Transverse colon (tissue), 4 donors: ENCODE data around the gene MSMO1. TPM values are rescaled to one million over a fixed set of nuclear protein-coding genes. Genes with fewer than 3 reads are reported as not detected.

Experiments used
- DNase-seq: peaks from one replicate; pipeline ENCODE4 v3.0.0-alpha.2; 2019
- H3K27ac ChIP-seq, 4 donors: fragments of 200-600 bp; sonication (generic); 2 replicates each; pipeline ENCODE4 v1.5.1; 2016 to 2018; ENCODE audit warnings: inconsistent platforms in 4 of 4
- H3K27me3 ChIP-seq: fragments of 200-600 bp; sonication (generic); 2 replicates; pipeline ENCODE4 v1.5.1; 2017; ENCODE audit warnings: inconsistent platforms
- H3K36me3 ChIP-seq, 4 donors: fragments of 200-600 bp; sonication (generic); 2 replicates each; pipeline ENCODE4 v1.5.1; 2017 to 2019; ENCODE audit warnings: inconsistent platforms in 4 of 4
- H3K4me1 ChIP-seq, 4 donors: fragments of 200-600 bp; sonication (generic); 2 replicates each; pipeline ENCODE4 v1.5.1; 2017 to 2020; ENCODE audit warnings: inconsistent platforms in 4 of 4
- H3K4me3 ChIP-seq, 4 donors: fragments of 200-600 bp; sonication (generic); 1 replicate in 1 of 4; 2 replicates in 3 of 4; pipeline versions ENCODE4 v1.5.1 to v1.6.1; 2017 to 2019; ENCODE audit warnings: inconsistent platforms in 4 of 4
- H3K9me3 ChIP-seq, 2 donors: fragments of 200-600 bp; sonication (generic); 2 replicates each; pipeline ENCODE4 v1.5.1; 2017 to 2019; ENCODE audit warnings: inconsistent platforms in 2 of 2
- EP300 ChIP-seq: sonication (generic); formaldehyde crosslinking; IDR thresholded peaks from one replicate; pipeline ENCODE4 v1.6.1; 2017; ENCODE audit warnings: antibody characterized with exemption, low read depth
- POLR2A ChIP-seq: fragments of 450-650 bp; IDR thresholded peaks from one replicate; pipeline ENCODE4 v1.6.1; 2016; ENCODE audit warnings: antibody characterized with exemption, mild to moderate bottlenecking, moderate library complexity
- POLR2AphosphoS5 ChIP-seq, 3 donors: sonication (generic); formaldehyde crosslinking; IDR thresholded peaks; one replicate each; pipeline ENCODE4 v1.6.1; 2016; ENCODE audit warnings: antibody characterized with exemption in 3 of 3
- WGBS, 2 donors: methylation state at CpG; one replicate each; pipeline ENCODE4 v1.1.5; 2018; ENCODE audit warnings: low coverage in 1 of 2; 5-methylcytosine and 5-hydroxymethylcytosine counted together
- in situ Hi-C, 4 donors: fragments of 200-750 bp; cut with MboI; loops; one replicate each; pipeline versions ENCODE4 v1.15.0 to v1.15.1; 2017; ENCODE audit warnings: low sequenced_read_pairs in 3 of 4, low pct_ligation_motif_present in 1 of 4, low pct_unique_long_range_greater_than_20kb in 1 of 4
- intact Hi-C: fragments of 100-400 bp; cut with DNase I; formaldehyde crosslinking; loops from one replicate; pipeline ENCODE4 v1.15.1; 2023; ENCODE audit warnings: low total_unique reads
- small RNA-seq, 4 donors: library from RNA; depleted of rRNA; stranded (forward); fragments of <200 nt; gene quantifications; one replicate each; pipeline ENCODE3, GENCODE V24; 2016
- total RNA-seq, 4 donors: library from RNA; depleted of rRNA; stranded (reverse); fragments of >200 nt; gene quantifications; one replicate each; pipeline ENCODE4 v1.1.0, GENCODE V29; 2016
- TF ChIP-seq, protein P1 (sequence below), 5 experiments: fragments of 200-600 bp in 3 of 5; fragments of 450-650 bp in 2 of 5; sonication (generic) in 3 of 5; IDR thresholded peaks; 1 replicate in 2 of 5; 2 replicates in 3 of 5; pipeline ENCODE4 v1.5.1; 2016 to 2017; ENCODE audit warnings: antibody characterized with exemption in 5 of 5, inconsistent platforms in 3 of 5, mild to moderate bottlenecking in 2 of 5, moderate library complexity in 1 of 5

Gene MSMO1
- total RNA-seq, 4 donors from 2014 or later: 30.3 to 58.0 (median 36.5) TPM

DNA sequence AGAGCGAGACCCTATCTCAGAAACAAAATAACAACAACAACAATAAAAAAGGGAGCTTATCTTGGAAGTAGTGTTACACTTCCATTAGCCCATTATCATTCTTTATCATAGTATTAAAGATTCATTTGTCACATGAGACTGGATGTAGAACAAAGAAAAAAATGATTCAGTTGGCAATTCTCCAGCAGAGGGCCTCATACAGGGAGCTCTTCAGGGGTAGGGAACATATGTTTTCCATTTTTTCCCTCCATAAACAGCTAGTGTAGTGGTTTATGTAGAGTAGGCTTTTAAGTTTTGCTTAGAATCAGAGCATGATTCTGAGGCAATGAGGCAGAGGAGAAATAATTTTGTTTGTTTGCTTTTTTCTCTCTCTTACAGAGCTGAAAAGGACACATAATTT lies 57.1 kb downstream of the MSMO1 start:
- in situ Hi-C loops: no loop called here
- TF ChIP-seq EP300: no peak
- TF ChIP-seq POLR2A: no peak
- TF ChIP-seq, protein P1, sequence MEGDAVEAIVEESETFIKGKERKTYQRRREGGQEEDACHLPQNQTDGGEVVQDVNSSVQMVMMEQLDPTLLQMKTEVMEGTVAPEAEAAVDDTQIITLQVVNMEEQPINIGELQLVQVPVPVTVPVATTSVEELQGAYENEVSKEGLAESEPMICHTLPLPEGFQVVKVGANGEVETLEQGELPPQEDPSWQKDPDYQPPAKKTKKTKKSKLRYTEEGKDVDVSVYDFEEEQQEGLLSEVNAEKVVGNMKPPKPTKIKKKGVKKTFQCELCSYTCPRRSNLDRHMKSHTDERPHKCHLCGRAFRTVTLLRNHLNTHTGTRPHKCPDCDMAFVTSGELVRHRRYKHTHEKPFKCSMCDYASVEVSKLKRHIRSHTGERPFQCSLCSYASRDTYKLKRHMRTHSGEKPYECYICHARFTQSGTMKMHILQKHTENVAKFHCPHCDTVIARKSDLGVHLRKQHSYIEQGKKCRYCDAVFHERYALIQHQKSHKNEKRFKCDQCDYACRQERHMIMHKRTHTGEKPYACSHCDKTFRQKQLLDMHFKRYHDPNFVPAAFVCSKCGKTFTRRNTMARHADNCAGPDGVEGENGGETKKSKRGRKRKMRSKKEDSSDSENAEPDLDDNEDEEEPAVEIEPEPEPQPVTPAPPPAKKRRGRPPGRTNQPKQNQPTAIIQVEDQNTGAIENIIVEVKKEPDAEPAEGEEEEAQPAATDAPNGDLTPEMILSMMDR (IDR thresholded peaks at IDR 0.05): no peak
- TF ChIP-seq POLR2AphosphoS5 (IDR thresholded peaks at IDR 0.05): no peak

DNA sequence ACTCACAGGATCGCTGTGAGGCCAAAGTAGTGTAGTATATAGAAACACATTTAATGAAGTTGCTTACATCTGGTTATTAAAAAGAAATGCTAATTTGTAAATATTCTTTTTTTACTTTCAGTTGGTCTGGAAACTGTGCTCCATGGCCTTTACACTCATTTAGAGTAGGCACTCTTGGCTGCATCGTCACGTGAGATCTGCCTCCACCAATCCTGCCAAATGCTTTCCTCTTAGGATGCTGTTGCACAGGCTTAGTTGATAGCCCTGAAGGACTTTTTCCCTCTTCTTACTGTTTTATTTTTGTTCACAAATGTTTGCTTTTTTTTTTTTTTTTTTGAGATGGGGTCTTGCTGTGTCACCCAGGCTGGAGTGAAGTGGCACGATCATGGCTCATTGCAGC lies 57.7 kb downstream of the MSMO1 start:
- intact Hi-C loops: no loop called here
- in situ Hi-C loops: no loop called here
- no peaks in the 10 kb centered on the region for H3K9me3 ChIP-seq
- H3K27ac ChIP-seq: no peak overlapping the region
- H3K4me3 ChIP-seq: no peak overlapping the region
- no peaks in the 10 kb centered on the region for H3K36me3 ChIP-seq
- WGBS, 2 donors: 92 to 94% methylated on average over 4 of the region's 4 CpGs
- TF ChIP-seq, protein P1 (IDR thresholded peaks at IDR 0.05): no peak
- no peak for DNase-seq
- no peaks in the 10 kb centered on the region for H3K4me1 ChIP-seq
- H3K27me3 ChIP-seq: peaks cover under 1% of the 10 kb centered on the region

More for the DNA sequence above, 57.1 kb downstream of the MSMO1 start:
- intact Hi-C loops: no loop called here
- 86 to 96% methylated on average over 1 of the region's 1 CpG for WGBS, 2 donors
- H3K9me3 ChIP-seq: no peaks in the 10 kb centered on the region
- peaks cover 6% of the 10 kb centered on the region for H3K27me3 ChIP-seq
- no peak for DNase-seq
- no peak overlapping the region for H3K4me3 ChIP-seq
- no peaks in the 10 kb centered on the region for H3K4me1 ChIP-seq
- no peaks in the 10 kb centered on the region for H3K36me3 ChIP-seq
- H3K27ac ChIP-seq: no peak overlapping the region

DNA sequence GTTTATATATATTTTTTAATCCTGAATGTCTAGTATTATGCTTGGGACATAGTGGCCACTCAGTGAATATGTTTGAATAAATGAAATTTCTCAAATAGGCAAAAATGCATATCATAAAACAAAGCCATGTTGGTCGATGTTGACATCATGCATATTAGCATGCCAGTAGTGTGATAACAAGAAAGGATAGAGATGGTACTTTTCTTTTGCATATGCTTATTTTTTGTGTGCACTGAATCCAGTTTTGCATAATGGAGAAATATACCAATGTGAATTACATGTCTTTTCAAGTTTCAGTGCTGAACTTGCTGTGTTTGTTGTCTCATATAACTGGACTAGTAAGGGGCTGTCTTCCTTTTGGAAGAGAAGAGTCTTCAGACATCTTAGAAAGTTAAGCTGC lies 58.9 kb downstream of the MSMO1 start:
- in situ Hi-C loops (no loop called here), intact Hi-C loops (no loop called here)
- TF ChIP-seq, protein P1 (IDR thresholded peaks at IDR 0.05): no peak
- no peak for TF ChIP-seq EP300
- no peaks in the 10 kb centered on the region for H3K4me1 ChIP-seq
- H3K36me3 ChIP-seq: no peaks in the 10 kb centered on the region
- no peaks in the 10 kb centered on the region for H3K9me3 ChIP-seq
- H3K27ac ChIP-seq: no peak overlapping the region
- WGBS, 2 donors: 93 to 94% methylated on average over 1 of the region's 1 CpG
- DNase-seq: no peak
- no peaks in the 10 kb centered on the region for H3K27me3 ChIP-seq
- H3K4me3 ChIP-seq: no peak overlapping the region

DNA sequence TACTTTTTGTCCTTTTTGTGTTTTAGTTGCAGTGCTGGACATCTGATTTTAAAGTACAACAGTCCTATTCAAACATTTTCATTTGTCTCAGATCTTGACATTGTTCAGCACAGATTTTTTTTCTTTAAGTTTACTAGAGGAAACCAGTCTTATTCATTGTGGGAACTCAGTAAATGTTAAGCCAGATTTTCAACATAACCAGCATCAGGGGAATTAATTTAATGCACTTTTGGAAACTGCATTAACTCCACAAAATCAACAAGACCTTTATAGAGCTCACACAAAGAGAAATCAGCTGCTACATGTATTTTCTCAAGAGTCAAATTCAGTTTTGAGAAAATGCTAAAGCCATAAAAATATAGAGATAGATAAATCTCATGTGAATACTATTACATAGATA lies 61.3 kb downstream of the MSMO1 start:
- Histone ChIP-seq H3K36me3 (no peaks in the 10 kb centered on the region), H3K9me3 (no peaks in the 10 kb centered on the region), H3K4me3 (no peak overlapping the region), H3K4me1 (no peaks in the 10 kb centered on the region), H3K27ac (no peak overlapping the region), H3K27me3 (no peaks in the 10 kb centered on the region)
- TF ChIP-seq, protein P1 (IDR thresholded peaks at IDR 0.05): no peak
- no peak for TF ChIP-seq POLR2A
- TF ChIP-seq EP300: no peak
- TF ChIP-seq POLR2AphosphoS5 (IDR thresholded peaks at IDR 0.05): no peak
- in situ Hi-C loops: no loop called here
- no peak for DNase-seq
- intact Hi-C loops: no loop called here

Small RNAs within 50 kb of the gene (small RNA-seq; reads per million reads assigned to genes)
- 0 to 0.55 (median 0.16) reads per million in 4 donors for gene MIR578

Other genes with a start within 250 kb of the MSMO1 start
- 10 to 100 TPM in 2 of 4 donors, 1 to 10 TPM in 2; 2.4 to 20.3 (median 12.4) TPM for gene TMEM192, start 214.8 kb upstream of the MSMO1 start, total RNA-seq
- gene KLHL2, start 120.1 kb upstream of the MSMO1 start, total RNA-seq: 10 to 100 TPM in 2 of 4 donors, 1 to 10 TPM in 2; 9.2 to 19.8 (median 12.0) TPM
- gene CPE, start 51.3 kb downstream of the MSMO1 start, total RNA-seq: 10 to 100 TPM in 2 of 4 donors, 1 to 10 TPM in 2; 7.5 to 29.1 (median 12.3) TPM